ENCODE data around the gene OR2S2.

DNA sequence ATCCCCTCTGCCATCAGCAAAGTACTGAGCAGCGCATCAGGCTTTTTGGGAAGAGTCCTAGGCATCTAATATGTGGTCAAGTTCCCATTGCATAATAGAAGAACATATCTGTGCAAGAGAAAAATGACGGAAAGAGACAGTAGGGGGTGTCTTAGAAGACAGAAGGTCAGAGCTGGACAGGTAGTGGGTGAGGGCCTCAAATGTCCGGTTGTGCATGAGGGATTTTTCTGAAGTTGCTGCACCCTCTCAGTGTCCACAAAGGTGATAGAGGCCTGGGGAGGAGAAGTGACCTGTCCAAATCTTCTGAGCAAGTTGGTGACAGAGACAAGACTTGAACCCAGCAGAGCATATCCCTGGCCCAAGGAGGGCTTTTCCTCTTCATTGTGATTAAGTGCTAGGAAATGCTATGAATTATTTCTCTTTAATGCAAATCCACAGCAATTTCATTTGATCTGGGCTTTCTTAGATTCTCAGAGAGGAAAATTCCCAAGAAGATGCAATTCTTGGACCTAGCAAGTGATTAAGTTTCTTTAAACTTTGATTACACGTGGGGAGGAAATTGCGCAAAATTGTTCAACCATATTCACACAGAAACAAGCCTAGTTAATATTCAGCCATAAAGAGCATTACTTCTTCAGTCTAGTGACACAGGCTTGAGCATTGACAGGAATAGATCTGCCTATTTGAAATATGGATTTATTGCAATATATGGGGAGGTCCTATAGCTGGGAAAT is at the start of gene OR2S2:
- TF ChIP-seq, protein P1, sequence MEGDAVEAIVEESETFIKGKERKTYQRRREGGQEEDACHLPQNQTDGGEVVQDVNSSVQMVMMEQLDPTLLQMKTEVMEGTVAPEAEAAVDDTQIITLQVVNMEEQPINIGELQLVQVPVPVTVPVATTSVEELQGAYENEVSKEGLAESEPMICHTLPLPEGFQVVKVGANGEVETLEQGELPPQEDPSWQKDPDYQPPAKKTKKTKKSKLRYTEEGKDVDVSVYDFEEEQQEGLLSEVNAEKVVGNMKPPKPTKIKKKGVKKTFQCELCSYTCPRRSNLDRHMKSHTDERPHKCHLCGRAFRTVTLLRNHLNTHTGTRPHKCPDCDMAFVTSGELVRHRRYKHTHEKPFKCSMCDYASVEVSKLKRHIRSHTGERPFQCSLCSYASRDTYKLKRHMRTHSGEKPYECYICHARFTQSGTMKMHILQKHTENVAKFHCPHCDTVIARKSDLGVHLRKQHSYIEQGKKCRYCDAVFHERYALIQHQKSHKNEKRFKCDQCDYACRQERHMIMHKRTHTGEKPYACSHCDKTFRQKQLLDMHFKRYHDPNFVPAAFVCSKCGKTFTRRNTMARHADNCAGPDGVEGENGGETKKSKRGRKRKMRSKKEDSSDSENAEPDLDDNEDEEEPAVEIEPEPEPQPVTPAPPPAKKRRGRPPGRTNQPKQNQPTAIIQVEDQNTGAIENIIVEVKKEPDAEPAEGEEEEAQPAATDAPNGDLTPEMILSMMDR (IDR thresholded peaks at IDR 0.05; ENCODE audit: low read depth, low read length) = no peak
- no peak for TF ChIP-seq EZH2phosphoT487 (IDR thresholded peaks at IDR 0.05; ENCODE audit: low read depth)
